Left colon (tissue), 2 donors: ENCODE measurements around the gene FBXL13. TPM values are rescaled to one million over a fixed set of nuclear protein-coding genes. Genes with fewer than 3 reads are reported as not detected.
"Not testable (repeated sequence)": the region's sequence is repeated elsewhere in the genome, so short reads cannot be mapped to it uniquely, and the experiment has no call there.

ENCODE experiments used
- ATAC-seq: fragments of 200-7000 bp; cut with Tn5 transposase; one replicate; pipeline ENCODE4 v1.9.1; 2020; ENCODE audit warnings: mild to moderate bottlenecking, moderate library complexity
- DNase-seq, 2 donors: peaks; one replicate each; pipeline ENCODE4 v3.0.0-alpha.2; 2020
- intact Hi-C, 2 donors: fragments of 100-400 bp; cut with DNase I in 1 of 2; cut with micrococcal nuclease in 1 of 2; formaldehyde crosslinking; loops; one replicate each; pipeline versions ENCODE4 v1.11.2 to v1.14.0; 2022; cut with DNase I, micrococcal nuclease
- total RNA-seq, 2 donors: library from RNA; stranded (reverse); fragmentation: NEBNext Ultra II Directional; extraction: Animal tissue kit (Norgen Biotek cat#: 25700); gene quantifications; one replicate each; pipeline ENCODE4 v1.2.1, GENCODE V29; 2021
- donor health status: DM: no; HTN: no; CAD: no.
- donor health status: DM: yes; HTN: yes; CAD: no.

FBXL13 gene
- total RNA-seq, 2 donors from 2014 or later: 0.15 to 1.5 TPM

- DNase-seq (no peak), ATAC-seq (no peak)
- intact Hi-C loops: no loop called here
These were observed 82.1 kb downstream of the FBXL13 start for GRCh38 chr7:102992509-102992937.

GRCh38 chr7:102991540-102992214 is 82.9 kb downstream of the FBXL13 start:
- DNase-seq (peak; percentile 27 to 61), ATAC-seq (peak; percentile 88)
- intact Hi-C loops: no loop called here

- ATAC-seq (no peak), DNase-seq (no peak)
- intact Hi-C loops: no loop called here
These were observed 83.5 kb downstream of the FBXL13 start for GRCh38 chr7:102991077-102991539.

GRCh38 chr7:102990642-102991041 is 84.0 kb downstream of the FBXL13 start:
- intact Hi-C loops: no loop called here
- ATAC-seq: no peak
- DNase-seq: no peak

- DNase-seq (no peak), ATAC-seq (no peak)
- intact Hi-C loops: no loop called here
These were observed 85.7 kb downstream of the FBXL13 start for GRCh38 chr7:102988631-102989560.

- intact Hi-C loops: no loop called here
- ATAC-seq: no peak
- DNase-seq: no peak
These were observed 86.5 kb downstream of the FBXL13 start for GRCh38 chr7:102988088-102988487.

GRCh38 chr7:102985176-102985783 is 89.3 kb downstream of the FBXL13 start:
- ATAC-seq: no peak
- no peak for DNase-seq
- intact Hi-C loops: no loop called here

- DNase-seq (no peak), ATAC-seq (no peak)
- intact Hi-C loops: no loop called here
These were observed 91.0 kb downstream of the FBXL13 start for GRCh38 chr7:102983602-102984001.

GRCh38 chr7:102982235-102982634 is 92.4 kb downstream of the FBXL13 start:
- ATAC-seq: peak; percentile 99
- intact Hi-C loops: no loop called here
- DNase-seq: no peak

- ATAC-seq (peak; percentile 24), DNase-seq (no peak)
- intact Hi-C loops: no loop called here
These were observed 93.1 kb downstream of the FBXL13 start for GRCh38 chr7:102981451-102981850.

- intact Hi-C loops: no loop called here
- ATAC-seq: no peak
- no peak for DNase-seq
These were observed 94.9 kb downstream of the FBXL13 start for GRCh38 chr7:102979670-102980069.

GRCh38 chr7:102978284-102978683 is 96.3 kb downstream of the FBXL13 start:
- ATAC-seq (no peak), DNase-seq (no peak)

GRCh38 chr7:102977586-102977985 is 97.0 kb downstream of the FBXL13 start:
- intact Hi-C loops: not testable (repeated sequence)

More at GRCh38 chr7:102978284-102978683, 96.3 kb downstream of the FBXL13 start:
- intact Hi-C loops: no loop called here

GRCh38 chr7:102976493-102976892 is 98.1 kb downstream of the FBXL13 start:
- intact Hi-C loops: no loop called here
- DNase-seq (no peak), ATAC-seq (no peak)

More at GRCh38 chr7:102977586-102977985, 97.0 kb downstream of the FBXL13 start:
- not testable (repeated sequence) for DNase-seq, ATAC-seq

- ATAC-seq (no peak), DNase-seq (no peak)
- intact Hi-C loops: no loop called here
These were observed 98.7 kb downstream of the FBXL13 start for GRCh38 chr7:102975854-102976253.

GRCh38 chr7:102974366-102975236 is 100.0 kb downstream of the FBXL13 start:
- DNase-seq: no peak
- no peak for ATAC-seq
- intact Hi-C loops: no loop called here

GRCh38 chr7:102973096-102973802 is 101.3 kb downstream of the FBXL13 start:
- intact Hi-C loops: no loop called here
- ATAC-seq (no peak), DNase-seq (no peak)

- intact Hi-C loops: no loop called here
- no peak for ATAC-seq
These were observed 106.8 kb downstream of the FBXL13 start for GRCh38 chr7:102967798-102968197.

More at GRCh38 chr7:102967798-102968197, 106.8 kb downstream of the FBXL13 start:
- DNase-seq: no peak
